Body of pancreas (tissue), 4 donors: Measurements from ENCODE around the gene INPP5D.

Experiments used
- POLR2A ChIP-seq, 3 donors: fragments of 450-650 bp; IDR thresholded peaks; one replicate each; pipeline ENCODE4 v1.6.1; 2016; ENCODE audit warnings: antibody characterized with exemption in 3 of 3, mild to moderate bottlenecking in 2 of 3
- TF ChIP-seq, protein P1 (sequence below), 7 experiments: fragments of 450-650 bp in 4 of 7; fragments of 200-600 bp in 3 of 7; sonication (generic) in 3 of 7; IDR thresholded peaks; one replicate each; pipeline ENCODE4 v1.5.1; 2016 to 2019; ENCODE audit warnings: antibody characterized with exemption in 7 of 7

DNA sequence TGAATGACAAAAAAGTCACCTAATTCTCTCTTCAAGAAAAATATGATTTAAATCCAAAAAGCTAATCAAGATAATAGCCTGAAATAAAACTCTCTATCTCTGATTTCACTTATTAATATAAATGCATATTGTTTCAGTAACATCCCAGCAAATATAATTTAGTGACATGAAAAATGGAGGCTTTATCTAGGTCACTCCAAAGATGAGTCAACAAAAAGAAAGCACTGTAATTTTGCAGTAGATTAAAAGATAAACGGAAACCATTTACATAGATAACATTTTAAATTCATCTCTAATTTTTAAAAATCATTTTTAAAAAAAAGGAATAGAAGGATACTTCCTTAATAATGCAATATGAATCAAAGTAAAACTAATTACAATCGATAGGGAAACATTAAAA lies 76.9 kb downstream of the INPP5D start:
- no peak for TF ChIP-seq POLR2A (IDR thresholded peaks at IDR 0.05)
- TF ChIP-seq, protein P1, sequence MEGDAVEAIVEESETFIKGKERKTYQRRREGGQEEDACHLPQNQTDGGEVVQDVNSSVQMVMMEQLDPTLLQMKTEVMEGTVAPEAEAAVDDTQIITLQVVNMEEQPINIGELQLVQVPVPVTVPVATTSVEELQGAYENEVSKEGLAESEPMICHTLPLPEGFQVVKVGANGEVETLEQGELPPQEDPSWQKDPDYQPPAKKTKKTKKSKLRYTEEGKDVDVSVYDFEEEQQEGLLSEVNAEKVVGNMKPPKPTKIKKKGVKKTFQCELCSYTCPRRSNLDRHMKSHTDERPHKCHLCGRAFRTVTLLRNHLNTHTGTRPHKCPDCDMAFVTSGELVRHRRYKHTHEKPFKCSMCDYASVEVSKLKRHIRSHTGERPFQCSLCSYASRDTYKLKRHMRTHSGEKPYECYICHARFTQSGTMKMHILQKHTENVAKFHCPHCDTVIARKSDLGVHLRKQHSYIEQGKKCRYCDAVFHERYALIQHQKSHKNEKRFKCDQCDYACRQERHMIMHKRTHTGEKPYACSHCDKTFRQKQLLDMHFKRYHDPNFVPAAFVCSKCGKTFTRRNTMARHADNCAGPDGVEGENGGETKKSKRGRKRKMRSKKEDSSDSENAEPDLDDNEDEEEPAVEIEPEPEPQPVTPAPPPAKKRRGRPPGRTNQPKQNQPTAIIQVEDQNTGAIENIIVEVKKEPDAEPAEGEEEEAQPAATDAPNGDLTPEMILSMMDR (IDR thresholded peaks at IDR 0.05) = no peak
